OCI-LY3 (cell line): ENCODE results near the gene FMR1NB.

Source experiments
- H2AFZ ChIP-seq: fragments of 200-600, 300-600 bp; shearing (Covaris generic); 2 replicates; pipeline ENCODE4 v1.6.0; 2014; ENCODE audit warnings: antibody characterized with exemption, low read depth, low read length
- H3K27ac ChIP-seq: fragments of 200-600, 300-600 bp; sonication (generic); 2 replicates; pipeline ENCODE4 v1.5.1; 2014; ENCODE audit warnings: mild to moderate bottlenecking, low read length, moderate library complexity, mixed read lengths
- H3K27me3 ChIP-seq: fragments of 200-600, 300-600 bp; sonication (generic); 2 replicates; pipeline ENCODE4 v1.6.1; 2014; ENCODE audit warnings: low read depth, low read length, mixed read lengths
- H3K36me3 ChIP-seq: fragments of 200-600, 300-600 bp; sonication (generic); replicated peaks from 2 replicates; pipeline ENCODE3; 2014; ENCODE audit warnings: low read depth, low read length, mixed read lengths
- H3K4me1 ChIP-seq: fragments of 300-600, 200-600 bp; sonication (generic); 2 replicates; pipeline ENCODE4 v1.6.1; 2014; ENCODE audit warnings: low read length, mixed read lengths
- H3K4me2 ChIP-seq: fragments of 200-600, 300-600 bp; sonication (generic); 2 replicates; pipeline ENCODE4 v1.6.1; 2014; ENCODE audit warnings: low read length, mixed read lengths
- H3K4me3 ChIP-seq: fragments of 300-600, 200-600 bp; sonication (generic); 2 replicates; pipeline ENCODE4 v1.5.1; 2014; ENCODE audit warnings: antibody characterized with exemption, mild to moderate bottlenecking, low read length, moderate library complexity
- H3K79me2 ChIP-seq: fragments of 300-600, 200-600 bp; shearing (Covaris generic); 2 replicates; pipeline ENCODE4 v1.6.1; 2014; ENCODE audit warnings: mild to moderate bottlenecking, low read length, mixed read lengths
- H3K9ac ChIP-seq: fragments of 300-600, 200-600 bp; shearing (Covaris generic); 2 replicates; pipeline ENCODE4 v1.6.0; 2014; ENCODE audit warnings: mild to moderate bottlenecking, low read length, moderate library complexity
- H3K9me3 ChIP-seq: fragments of 200-600, 300-600 bp; shearing (Covaris generic); 2 replicates; pipeline ENCODE4 v1.6.1; 2014; ENCODE audit warnings: low read length, mixed read lengths; ENCODE audit not compliant: insufficient read depth
- H4K20me1 ChIP-seq: fragments of 200-600, 300-600 bp; sonication (generic); 2 replicates; pipeline ENCODE4 v1.6.1; 2016; ENCODE audit warnings: low read length, mixed read lengths; ENCODE audit not compliant: insufficient read depth
- EZH2phosphoT487 ChIP-seq: fragments of 200-600 bp; shearing (Covaris generic); IDR thresholded peaks from 2 replicates; pipeline ENCODE4 v1.6.1; 2018; ENCODE audit warnings: antibody characterized with exemption, mixed run types, low read depth
- TF ChIP-seq, protein P1 (sequence below): fragments of 200-600, 300-600 bp; sonication (generic); IDR thresholded peaks from 2 replicates; pipeline ENCODE4 v1.5.1; 2014; ENCODE audit warnings: antibody characterized with exemption, low read length, low read depth

FMR1NB gene

DNA sequence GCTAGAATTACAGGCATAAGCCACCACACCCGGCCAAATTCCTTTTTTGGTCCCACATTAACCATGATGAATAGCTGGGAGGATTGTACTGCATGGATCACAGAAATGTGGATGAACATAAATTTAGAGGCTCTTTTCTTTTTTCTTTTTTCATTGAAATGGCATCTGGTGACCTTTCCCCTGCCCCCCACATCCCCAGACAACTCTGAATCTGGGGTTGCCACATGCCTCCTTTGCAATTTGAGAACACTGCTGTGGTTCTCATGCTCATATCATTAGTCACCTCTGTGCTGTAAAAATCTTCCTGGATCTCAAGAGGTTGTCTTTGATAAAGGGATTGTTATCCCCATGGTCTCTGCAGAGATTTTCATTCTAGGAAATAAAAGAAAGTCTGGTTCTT, 22.8 kb upstream of the FMR1NB start:
- H3K4me2 ChIP-seq = no peak overlapping the region
- no peaks in the 10 kb centered on the region for H3K36me3 ChIP-seq
- no peak overlapping the region for H2AFZ ChIP-seq
- H3K9ac ChIP-seq = no peak overlapping the region
- H3K79me2 ChIP-seq = no peaks in the 10 kb centered on the region
- no peaks in the 10 kb centered on the region for H3K9me3 ChIP-seq
- H4K20me1 ChIP-seq = no peaks in the 10 kb centered on the region
- no peaks in the 10 kb centered on the region for H3K27me3 ChIP-seq
- no peak overlapping the region for H3K27ac ChIP-seq
- no peaks in the 10 kb centered on the region for H3K4me1 ChIP-seq
- no peak overlapping the region for H3K4me3 ChIP-seq
- no peak for TF ChIP-seq EZH2phosphoT487
- TF ChIP-seq, protein P1, sequence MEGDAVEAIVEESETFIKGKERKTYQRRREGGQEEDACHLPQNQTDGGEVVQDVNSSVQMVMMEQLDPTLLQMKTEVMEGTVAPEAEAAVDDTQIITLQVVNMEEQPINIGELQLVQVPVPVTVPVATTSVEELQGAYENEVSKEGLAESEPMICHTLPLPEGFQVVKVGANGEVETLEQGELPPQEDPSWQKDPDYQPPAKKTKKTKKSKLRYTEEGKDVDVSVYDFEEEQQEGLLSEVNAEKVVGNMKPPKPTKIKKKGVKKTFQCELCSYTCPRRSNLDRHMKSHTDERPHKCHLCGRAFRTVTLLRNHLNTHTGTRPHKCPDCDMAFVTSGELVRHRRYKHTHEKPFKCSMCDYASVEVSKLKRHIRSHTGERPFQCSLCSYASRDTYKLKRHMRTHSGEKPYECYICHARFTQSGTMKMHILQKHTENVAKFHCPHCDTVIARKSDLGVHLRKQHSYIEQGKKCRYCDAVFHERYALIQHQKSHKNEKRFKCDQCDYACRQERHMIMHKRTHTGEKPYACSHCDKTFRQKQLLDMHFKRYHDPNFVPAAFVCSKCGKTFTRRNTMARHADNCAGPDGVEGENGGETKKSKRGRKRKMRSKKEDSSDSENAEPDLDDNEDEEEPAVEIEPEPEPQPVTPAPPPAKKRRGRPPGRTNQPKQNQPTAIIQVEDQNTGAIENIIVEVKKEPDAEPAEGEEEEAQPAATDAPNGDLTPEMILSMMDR = no peak

DNA sequence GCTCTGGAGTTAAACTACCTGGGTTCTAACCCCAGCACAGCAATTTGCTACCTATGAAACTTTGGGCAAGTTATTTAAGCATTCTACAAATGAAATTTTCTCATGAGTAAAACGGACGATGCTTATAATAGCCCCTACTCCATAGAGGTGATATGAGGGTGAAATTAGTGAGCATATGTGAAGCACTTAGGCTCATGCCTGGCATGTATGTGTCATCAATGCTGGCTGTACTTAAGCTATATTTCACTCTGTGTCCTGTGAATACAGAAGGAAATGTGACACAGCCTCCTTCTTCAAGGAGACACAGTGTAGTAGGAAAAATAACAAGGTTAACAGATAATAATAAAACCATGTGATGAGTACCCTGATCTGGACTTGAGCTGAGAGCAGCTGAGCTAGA, 20.4 kb upstream of the FMR1NB start:
- no peaks in the 10 kb centered on the region for H3K27me3 ChIP-seq
- no peaks in the 10 kb centered on the region for H3K9me3 ChIP-seq
- H3K9ac ChIP-seq = no peak overlapping the region
- no peaks in the 10 kb centered on the region for H3K79me2 ChIP-seq
- no peak overlapping the region for H2AFZ ChIP-seq
- no peaks in the 10 kb centered on the region for H4K20me1 ChIP-seq
- TF ChIP-seq, protein P1 = no peak
- no peak for TF ChIP-seq EZH2phosphoT487
- no peak overlapping the region for H3K27ac ChIP-seq
- H3K4me1 ChIP-seq = no peaks in the 10 kb centered on the region
- H3K4me3 ChIP-seq = no peak overlapping the region
- no peaks in the 10 kb centered on the region for H3K36me3 ChIP-seq
- H3K4me2 ChIP-seq = no peak overlapping the region

DNA sequence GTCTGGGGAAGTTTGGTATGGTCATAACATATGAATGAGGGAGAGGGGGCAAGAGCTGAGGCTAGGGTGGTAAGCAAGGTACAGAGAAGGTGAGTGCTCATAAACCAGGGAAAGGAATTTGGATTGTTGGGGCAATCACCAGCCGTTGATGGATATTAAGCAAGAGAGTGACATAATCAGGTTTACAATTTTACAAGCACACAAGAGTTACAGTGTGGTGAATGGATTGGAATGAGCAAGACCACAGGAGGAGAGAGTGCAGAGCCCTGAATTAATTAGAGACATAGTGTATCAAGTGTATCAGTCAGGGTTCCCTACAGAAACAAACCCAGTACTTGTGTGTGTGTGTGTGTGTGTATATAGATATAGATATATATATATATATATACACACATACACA, 18.7 kb upstream of the FMR1NB start:
- Histone ChIP-seq H3K4me1 (no peaks in the 10 kb centered on the region), H3K9me3 (no peaks in the 10 kb centered on the region), H4K20me1 (no peaks in the 10 kb centered on the region), H3K9ac (no peak overlapping the region), H3K27me3 (no peaks in the 10 kb centered on the region), H3K4me2 (no peak overlapping the region), H3K27ac (no peak overlapping the region), H3K79me2 (no peaks in the 10 kb centered on the region), H2AFZ (no peak overlapping the region), H3K36me3 (no peaks in the 10 kb centered on the region), H3K4me3 (no peak overlapping the region)
- TF ChIP-seq EZH2phosphoT487 = no peak

DNA sequence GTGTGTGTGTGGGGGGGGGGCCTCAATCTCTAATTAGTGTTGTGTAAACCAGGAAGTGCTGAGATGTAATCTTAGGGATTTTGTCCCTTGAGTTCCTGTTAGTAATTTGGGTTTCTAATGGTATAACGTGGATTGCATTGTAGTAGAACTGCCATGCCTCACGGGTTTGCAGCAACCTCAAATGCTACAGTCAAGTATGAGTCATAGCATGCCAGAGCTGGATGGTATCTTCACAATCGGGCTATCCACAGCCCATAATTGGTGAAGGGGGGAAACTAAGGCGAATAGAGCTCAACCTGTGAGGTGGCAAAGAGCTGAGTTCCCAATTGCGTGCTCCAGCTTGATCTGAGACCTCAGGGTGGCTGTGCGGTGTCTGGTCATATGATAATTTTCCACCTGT, 2.2 kb upstream of the FMR1NB start:
- H3K79me2 ChIP-seq = no peaks in the 10 kb centered on the region
- H3K9ac ChIP-seq = no peak overlapping the region
- no peaks in the 10 kb centered on the region for H3K36me3 ChIP-seq
- H3K9me3 ChIP-seq = no peaks in the 10 kb centered on the region
- TF ChIP-seq EZH2phosphoT487 = no peak
- TF ChIP-seq, protein P1 = no peak
- H2AFZ ChIP-seq = no peak overlapping the region
- no peak overlapping the region for H3K27ac ChIP-seq
- no peaks in the 10 kb centered on the region for H3K27me3 ChIP-seq
- H4K20me1 ChIP-seq = no peaks in the 10 kb centered on the region
- no peak overlapping the region for H3K4me2 ChIP-seq
- no peak overlapping the region for H3K4me3 ChIP-seq
- no peaks in the 10 kb centered on the region for H3K4me1 ChIP-seq

DNA sequence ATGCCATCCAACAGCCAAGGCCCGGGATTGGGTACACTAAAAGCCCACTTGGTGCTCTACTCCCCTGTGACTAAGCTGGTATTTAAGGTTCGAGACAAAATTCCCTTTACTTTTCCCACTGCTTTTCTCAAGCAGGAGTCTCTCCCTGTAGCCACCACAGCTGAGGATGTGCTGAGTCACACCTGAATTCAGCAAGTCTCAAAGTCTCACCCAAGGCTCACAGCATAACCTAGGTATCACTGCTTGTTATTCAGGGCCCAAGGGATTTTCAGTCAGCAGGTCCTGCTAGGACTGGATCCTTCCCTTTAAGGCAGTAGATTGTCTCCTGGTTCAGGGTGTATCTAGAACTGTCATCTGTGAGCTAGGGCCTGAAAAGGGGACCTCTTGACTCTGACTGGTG, 39.2 kb downstream of the FMR1NB start:
- no peaks in the 10 kb centered on the region for H3K27me3 ChIP-seq
- no peak overlapping the region for H3K4me2 ChIP-seq
- TF ChIP-seq EZH2phosphoT487 = no peak
- TF ChIP-seq, protein P1 = no peak
- no peaks in the 10 kb centered on the region for H3K79me2 ChIP-seq
- H3K27ac ChIP-seq = no peak overlapping the region
- H3K4me3 ChIP-seq = no peak overlapping the region
- H3K9ac ChIP-seq = no peak overlapping the region
- H2AFZ ChIP-seq = no peak overlapping the region
- H3K9me3 ChIP-seq = no peaks in the 10 kb centered on the region
- peaks cover 16% of the 10 kb centered on the region for H3K4me1 ChIP-seq
- H4K20me1 ChIP-seq = no peaks in the 10 kb centered on the region
- no peaks in the 10 kb centered on the region for H3K36me3 ChIP-seq
